Mesendoderm (in vitro differentiated cells): Measurements from ENCODE around the gene GPR4.

ENCODE experiments used
- DNase-seq: peaks from one replicate; pipeline ENCODE4 v3.0.0; 2013
- H2AK5ac ChIP-seq: 2 replicates; pipeline ENCODE4 v1.6.1; 2013; ENCODE audit warnings: low read length, inconsistent platforms
- H2BK120ac ChIP-seq: 2 replicates; pipeline ENCODE4 v1.6.1; 2013; ENCODE audit warnings: low read depth, mild to moderate bottlenecking, low read length, moderate library complexity, mixed read lengths
- H2BK15ac ChIP-seq: replicated peaks from 2 replicates; pipeline ENCODE4 v1.6.1; 2013; ENCODE audit warnings: low read depth, mild to moderate bottlenecking, moderate library complexity
- H2BK5ac ChIP-seq: 2 replicates; pipeline ENCODE4 v1.6.1; 2013; ENCODE audit warnings: low read length, inconsistent platforms
- H3K18ac ChIP-seq: 2 replicates; pipeline ENCODE4 v1.6.1; 2013; ENCODE audit warnings: mild to moderate bottlenecking, low read length, mixed read lengths
- H3K23ac ChIP-seq: one replicate; pipeline ENCODE4 v1.6.1; 2013; ENCODE audit warnings: low read length
- H3K27ac ChIP-seq: 2 replicates; pipeline ENCODE4 v1.5.1; 2013; ENCODE audit warnings: low read depth, mild to moderate bottlenecking, inconsistent platforms, low read length, moderate library complexity
- H3K27me3 ChIP-seq: 2 replicates; pipeline ENCODE4 v1.6.1; 2013; ENCODE audit warnings: low read length, control low read depth, mild to moderate bottlenecking, inconsistent platforms; ENCODE audit not compliant: insufficient read depth, poor library complexity
- H3K36me3 ChIP-seq: 2 replicates; pipeline ENCODE4 v1.6.1; 2013; ENCODE audit warnings: low read length, inconsistent platforms; ENCODE audit not compliant: control insufficient read depth, insufficient read depth
- H3K4ac ChIP-seq: one replicate; pipeline ENCODE4 v1.6.1; 2013; ENCODE audit warnings: low read depth, mild to moderate bottlenecking, low read length, moderate library complexity
- H3K4me1 ChIP-seq: 2 replicates; pipeline ENCODE4 v1.6.1; 2013; ENCODE audit warnings: low read depth, low read length, inconsistent platforms; ENCODE audit not compliant: control insufficient read depth
- H3K4me2 ChIP-seq: 2 replicates; pipeline ENCODE4 v1.6.1; 2013; ENCODE audit warnings: low read length
- H3K4me3 ChIP-seq: 2 replicates; pipeline ENCODE4 v1.5.1; 2013; ENCODE audit warnings: mild to moderate bottlenecking, low read length
- H3K56ac ChIP-seq: one replicate; pipeline ENCODE4 v1.6.1; 2013; ENCODE audit warnings: low read length
- H3K79me1 ChIP-seq: 2 replicates; pipeline ENCODE4 v1.6.1; 2013; ENCODE audit warnings: low read length, inconsistent platforms
- H3K79me2 ChIP-seq: 2 replicates; pipeline ENCODE4 v1.6.1; 2013; ENCODE audit warnings: mild to moderate bottlenecking, low read length; ENCODE audit not compliant: control insufficient read depth, insufficient read depth
- H3K9ac ChIP-seq: 2 replicates; pipeline ENCODE4 v1.6.1; 2013; ENCODE audit warnings: low read length, inconsistent platforms
- H4K5ac ChIP-seq: one replicate; pipeline ENCODE4 v1.6.1; 2013; ENCODE audit warnings: low read length
- H4K8ac ChIP-seq: one replicate; pipeline ENCODE4 v1.6.1; 2013; ENCODE audit warnings: low read depth, mild to moderate bottlenecking, control low read depth, low read length, moderate library complexity
- WGBS: extraction: QIAGEN DNeasy Blood & Tissue Kit; methylation state at CpG from one replicate; pipeline ENCODE4 v1.1.7; 2013; ENCODE audit warnings: low lambda C conversion rate, missing lambda C conversion rate; ENCODE audit not compliant: insufficient coverage; ENCODE audit errors: extremely low coverage; 5-methylcytosine and 5-hydroxymethylcytosine counted together

Gene GPR4

GRCh38 chr19:45637890-45638667 lies 36.1 kb upstream of the GPR4 start:
- Histone ChIP-seq H2BK5ac (no peak overlapping the region), H3K4me2 (peak overlapping the region; percentile 94), H2BK15ac (no peak overlapping the region), H3K27me3 (no peaks in the 10 kb centered on the region), H3K4me1 (peaks cover 3% of the 10 kb centered on the region), H4K8ac (no peak overlapping the region), H3K9ac (peak overlapping the region; percentile 76), H3K18ac (peak overlapping the region; percentile 52), H3K56ac (peak overlapping the region; percentile 93), H3K36me3 (no peaks in the 10 kb centered on the region), H3K79me2 (no peaks in the 10 kb centered on the region), H2BK120ac (no peak overlapping the region), H3K23ac (no peak overlapping the region), H3K4ac (peak overlapping the region; percentile 40), H3K4me3 (peak overlapping the region; percentile 67), H3K79me1 (no peaks in the 10 kb centered on the region), H4K5ac (no peak overlapping the region), H3K27ac (peak overlapping the region; percentile 56), H2AK5ac (no peak overlapping the region)
- no CpG with 5 or more reads among the region's 19 CpGs for WGBS
- DNase-seq = peak; percentile 80

GRCh38 chr19:45636902-45637301 lies 34.9 kb upstream of the GPR4 start:
- no peak overlapping the region for H3K4me2 ChIP-seq
- H4K8ac ChIP-seq = no peak overlapping the region
- no peak overlapping the region for H3K27ac ChIP-seq
- H3K27me3 ChIP-seq = no peaks in the 10 kb centered on the region
- H3K4me3 ChIP-seq = no peak overlapping the region
- H3K36me3 ChIP-seq = no peaks in the 10 kb centered on the region
- no peak overlapping the region for H3K23ac ChIP-seq
- H4K5ac ChIP-seq = no peak overlapping the region
- DNase-seq = no peak
- H3K18ac ChIP-seq = no peak overlapping the region
- WGBS = no CpG with 5 or more reads among the region's 2 CpGs
- no peaks in the 10 kb centered on the region for H3K79me2 ChIP-seq
- H3K4me1 ChIP-seq = peaks cover 7% of the 10 kb centered on the region
- no peaks in the 10 kb centered on the region for H3K79me1 ChIP-seq
- H3K4ac ChIP-seq = no peak overlapping the region
- H3K56ac ChIP-seq = no peak overlapping the region
- H2AK5ac ChIP-seq = no peak overlapping the region
- H2BK5ac ChIP-seq = no peak overlapping the region
- H2BK120ac ChIP-seq = no peak overlapping the region
- no peak overlapping the region for H2BK15ac ChIP-seq
- H3K9ac ChIP-seq = no peak overlapping the region

GRCh38 chr19:45636275-45636674 lies 34.3 kb upstream of the GPR4 start:
- Histone ChIP-seq H3K4ac (no peak overlapping the region), H3K79me2 (no peaks in the 10 kb centered on the region), H2BK15ac (no peak overlapping the region), H3K27ac (no peak overlapping the region), H3K4me3 (no peak overlapping the region), H2AK5ac (no peak overlapping the region), H3K4me1 (peaks cover 7% of the 10 kb centered on the region), H3K18ac (no peak overlapping the region), H3K23ac (no peak overlapping the region), H3K9ac (no peak overlapping the region), H3K4me2 (no peak overlapping the region), H3K56ac (no peak overlapping the region), H2BK5ac (no peak overlapping the region), H2BK120ac (no peak overlapping the region), H4K8ac (no peak overlapping the region), H3K36me3 (no peaks in the 10 kb centered on the region), H4K5ac (no peak overlapping the region), H3K79me1 (no peaks in the 10 kb centered on the region), H3K27me3 (no peaks in the 10 kb centered on the region)
- WGBS = no CpG with 5 or more reads among the region's 1 CpG
- no peak for DNase-seq

GRCh38 chr19:45632468-45633196 lies 30.6 kb upstream of the GPR4 start:
- whole genome bisulfite sequencing = no CpG with 5 or more reads among the region's 27 CpGs
- Histone ChIP-seq H4K8ac (no peak overlapping the region), H3K79me1 (no peaks in the 10 kb centered on the region), H2BK120ac (no peak overlapping the region), H3K27me3 (no peaks in the 10 kb centered on the region), H3K9ac (peak overlapping the region; percentile 65), H3K27ac (peak overlapping the region; percentile 29), H3K23ac (no peak overlapping the region), H3K36me3 (no peaks in the 10 kb centered on the region), H2AK5ac (no peak overlapping the region), H3K56ac (peak overlapping the region; percentile 88), H3K4me3 (no peak overlapping the region), H2BK5ac (no peak overlapping the region), H3K18ac (no peak overlapping the region), H3K4me1 (peaks cover 6% of the 10 kb centered on the region), H2BK15ac (no peak overlapping the region), H3K4ac (peak overlapping the region; percentile 78), H4K5ac (no peak overlapping the region), H3K4me2 (peak overlapping the region; percentile 73), H3K79me2 (no peaks in the 10 kb centered on the region)
- DNase-seq = peak; percentile 92

GRCh38 chr19:45630463-45630862 lies 28.5 kb upstream of the GPR4 start:
- H3K9ac ChIP-seq = no peak overlapping the region
- no peaks in the 10 kb centered on the region for H3K79me1 ChIP-seq
- no peak overlapping the region for H4K5ac ChIP-seq
- H3K27ac ChIP-seq = no peak overlapping the region
- no peaks in the 10 kb centered on the region for H3K79me2 ChIP-seq
- H3K36me3 ChIP-seq = no peaks in the 10 kb centered on the region
- no peaks in the 10 kb centered on the region for H3K27me3 ChIP-seq
- H2BK5ac ChIP-seq = no peak overlapping the region
- H3K4me1 ChIP-seq = peaks cover 6% of the 10 kb centered on the region
- no peak overlapping the region for H3K4ac ChIP-seq
- DNase-seq = peak; percentile 92
- no CpG with 5 or more reads among the region's 2 CpGs for WGBS
- no peak overlapping the region for H2BK15ac ChIP-seq
- no peak overlapping the region for H2BK120ac ChIP-seq
- H2AK5ac ChIP-seq = no peak overlapping the region
- H3K4me2 ChIP-seq = no peak overlapping the region
- no peak overlapping the region for H3K56ac ChIP-seq
- no peak overlapping the region for H4K8ac ChIP-seq
- H3K18ac ChIP-seq = no peak overlapping the region
- no peak overlapping the region for H3K4me3 ChIP-seq
- no peak overlapping the region for H3K23ac ChIP-seq
